ENCODE data around the gene TNPO2.

The TNPO2 gene

DNA sequence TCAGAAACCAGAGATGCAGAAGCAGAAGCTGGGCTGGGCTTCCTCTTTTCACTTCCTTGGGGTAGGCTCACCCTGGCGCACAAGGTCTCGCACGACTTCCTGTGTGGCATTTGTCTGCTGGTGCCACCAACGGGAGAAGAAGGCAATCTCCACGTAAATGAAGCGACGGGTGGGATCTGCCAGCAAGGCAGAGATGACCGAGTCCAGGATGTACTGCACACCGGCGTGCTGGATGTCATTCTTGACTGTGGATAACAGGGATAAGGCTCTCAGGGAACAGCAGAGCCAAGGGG lies 58.5 kb downstream of the TNPO2 start:
- Histone ChIP-seq H3K4me3 (no peak overlapping the region), H3K27ac (no peak overlapping the region)

GRCh38 chr19:12664406-12665280 lies 59.1 kb downstream of the TNPO2 start:
- peaks cover 15% of the 10 kb centered on the region; the same call in 1 of the 2 replicates for H3K36me3 ChIP-seq (ENCODE audit: insufficient read depth, low read length)
- TF ChIP-seq EZH2 (IDR thresholded peaks at IDR 0.05) (no peak), FOXP2 (optimal IDR thresholded peaks at IDR 0.05; ENCODE audit: control extremely low read depth, extremely low read length, insufficient read depth) (no peak), POLR2AphosphoS5 (IDR thresholded peaks at IDR 0.05; ENCODE audit: borderline replicate concordance, low read depth, low read length) (no peak)
- H3K9ac ChIP-seq (ENCODE audit: insufficient read length), result no peak overlapping the region
- H3K27ac ChIP-seq, result no peak overlapping the region
- no peak for DNase-seq (ENCODE audit: low read depth, low spot score)
- no peak overlapping the region for H3K4me3 ChIP-seq
- H3K9me3 ChIP-seq (ENCODE audit: low read depth, low read length), result no peaks in the 10 kb centered on the region

More for the DNA sequence above, 58.5 kb downstream of the TNPO2 start:
- TF ChIP-seq FOXP2 (optimal IDR thresholded peaks at IDR 0.05; ENCODE audit: control extremely low read depth, extremely low read length, insufficient read depth) (no peak), POLR2AphosphoS5 (IDR thresholded peaks at IDR 0.05; ENCODE audit: borderline replicate concordance, low read depth, low read length) (no peak), EZH2 (IDR thresholded peaks at IDR 0.05) (no peak)
- Histone ChIP-seq H3K36me3 (ENCODE audit: insufficient read depth, low read length) (peaks cover 15% of the 10 kb centered on the region; the same call in 1 of the 2 replicates), H3K9ac (ENCODE audit: insufficient read length) (no peak overlapping the region), H3K9me3 (ENCODE audit: low read depth, low read length) (no peaks in the 10 kb centered on the region)
- DNase-seq (ENCODE audit: low read depth, low spot score), result no peak

DNA sequence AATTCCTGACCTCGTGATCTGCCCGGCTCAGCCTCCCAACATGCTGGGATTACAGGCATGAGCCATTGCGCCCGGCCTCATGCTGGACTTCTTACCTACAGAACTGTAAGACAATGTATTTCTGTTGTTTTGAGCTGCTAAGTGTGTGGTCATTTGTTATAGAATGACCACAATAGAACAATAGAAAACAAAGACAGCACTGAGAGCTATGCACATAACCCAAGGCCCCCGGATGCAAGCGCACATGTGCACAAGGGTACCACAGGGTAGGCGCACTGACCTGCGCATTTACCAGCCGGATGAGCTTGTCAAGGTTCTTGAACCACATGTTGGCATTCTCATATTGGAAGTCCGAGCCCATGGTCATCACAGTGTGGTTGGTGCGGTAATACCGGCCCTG lies 62.8 kb downstream of the TNPO2 start:
- no peak overlapping the region for H3K9ac ChIP-seq (ENCODE audit: insufficient read length)
- peaks cover 18% of the 10 kb centered on the region; the same call in 1 of the 2 replicates for H3K36me3 ChIP-seq (ENCODE audit: insufficient read depth, low read length)
- no peaks in the 10 kb centered on the region for H3K9me3 ChIP-seq (ENCODE audit: low read depth, low read length)
- H3K27ac ChIP-seq, result no peak overlapping the region
- TF ChIP-seq FOXP2 (optimal IDR thresholded peaks at IDR 0.05; ENCODE audit: control extremely low read depth, extremely low read length, insufficient read depth), result no peak
- TF ChIP-seq EZH2 (IDR thresholded peaks at IDR 0.05), result no peak
- TF ChIP-seq POLR2AphosphoS5 (IDR thresholded peaks at IDR 0.05; ENCODE audit: borderline replicate concordance, low read depth, low read length), result no peak
- no peak overlapping the region for H3K4me3 ChIP-seq
- no peak for DNase-seq (ENCODE audit: low read depth, low spot score)

GRCh38 chr19:12657966-12658365 lies 65.8 kb downstream of the TNPO2 start:
- no peak for DNase-seq (ENCODE audit: low read depth, low spot score)
- TF ChIP-seq POLR2AphosphoS5 (IDR thresholded peaks at IDR 0.05; ENCODE audit: borderline replicate concordance, low read depth, low read length) (no peak), FOXP2 (optimal IDR thresholded peaks at IDR 0.05; ENCODE audit: control extremely low read depth, extremely low read length, insufficient read depth) (no peak), EZH2 (IDR thresholded peaks at IDR 0.05) (no peak)
- Histone ChIP-seq H3K9ac (ENCODE audit: insufficient read length) (no peak overlapping the region), H3K4me3 (no peak overlapping the region), H3K27ac (no peak overlapping the region), H3K9me3 (ENCODE audit: low read depth, low read length) (no peaks in the 10 kb centered on the region), H3K36me3 (ENCODE audit: insufficient read depth, low read length) (peaks cover 9% of the 10 kb centered on the region; the same call in 1 of the 2 replicates)

GRCh38 chr19:12656899-12657571 lies 66.7 kb downstream of the TNPO2 start:
- Histone ChIP-seq H3K4me3 (no peak overlapping the region), H3K9ac (ENCODE audit: insufficient read length) (no peak overlapping the region), H3K27ac (no peak overlapping the region), H3K36me3 (ENCODE audit: insufficient read depth, low read length) (peaks cover 9% of the 10 kb centered on the region; the same call in 1 of the 2 replicates), H3K9me3 (ENCODE audit: low read depth, low read length) (no peaks in the 10 kb centered on the region)
- no peak for TF ChIP-seq EZH2 (IDR thresholded peaks at IDR 0.05)
- no peak for TF ChIP-seq POLR2AphosphoS5 (IDR thresholded peaks at IDR 0.05; ENCODE audit: borderline replicate concordance, low read depth, low read length)
- no peak for TF ChIP-seq FOXP2 (optimal IDR thresholded peaks at IDR 0.05; ENCODE audit: control extremely low read depth, extremely low read length, insufficient read depth)
- no peak for DNase-seq (ENCODE audit: low read depth, low spot score)

DNA sequence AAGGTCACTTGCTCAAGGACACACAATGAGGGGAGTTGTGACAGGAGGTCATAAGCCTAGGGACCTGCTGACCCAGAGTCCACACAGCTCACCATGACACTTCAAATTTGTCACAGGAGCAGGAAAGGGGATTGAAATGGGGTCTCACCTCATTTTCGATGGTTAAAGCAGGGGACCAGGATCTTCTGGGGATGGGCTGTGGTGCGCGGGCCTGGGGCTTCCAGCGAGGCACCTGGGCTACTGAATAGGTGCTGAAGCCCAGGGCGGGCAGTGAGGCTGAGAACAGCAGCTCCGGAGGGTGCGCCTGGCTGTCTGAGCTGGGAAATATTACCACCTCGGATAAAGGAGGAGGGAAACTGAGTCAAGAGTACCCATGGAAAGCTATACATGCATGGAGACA lies 68.2 kb downstream of the TNPO2 start:
- DNase-seq (ENCODE audit: low read depth, low spot score), result no peak
- TF ChIP-seq POLR2AphosphoS5 (IDR thresholded peaks at IDR 0.05; ENCODE audit: borderline replicate concordance, low read depth, low read length) (no peak), FOXP2 (optimal IDR thresholded peaks at IDR 0.05; ENCODE audit: control extremely low read depth, extremely low read length, insufficient read depth) (no peak), EZH2 (IDR thresholded peaks at IDR 0.05) (no peak)
- Histone ChIP-seq H3K27ac (no peak overlapping the region), H3K9ac (ENCODE audit: insufficient read length) (no peak overlapping the region), H3K4me3 (no peak overlapping the region), H3K9me3 (ENCODE audit: low read depth, low read length) (no peaks in the 10 kb centered on the region), H3K36me3 (ENCODE audit: insufficient read depth, low read length) (peaks cover 3% of the 10 kb centered on the region; the same call in 1 of the 2 replicates)

DNA sequence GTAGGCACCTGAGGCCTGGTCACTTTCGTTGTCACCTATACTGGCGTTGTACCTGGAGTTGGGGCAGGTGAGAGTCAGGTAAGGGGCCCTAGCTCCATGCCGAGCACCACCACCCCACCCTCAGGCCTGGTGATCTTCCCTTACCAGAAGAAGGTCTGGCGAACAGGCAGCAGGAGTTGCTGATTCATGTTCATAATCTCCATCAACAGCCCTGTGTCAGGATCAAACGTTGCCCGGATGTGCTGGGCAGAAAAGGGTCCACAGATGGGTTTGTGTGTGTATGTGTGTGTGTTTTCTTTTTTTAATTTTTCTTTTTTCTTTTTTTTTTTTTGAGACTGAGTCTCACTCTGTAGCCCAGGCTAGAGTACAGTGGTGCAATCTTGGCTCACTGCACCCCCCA lies 71.5 kb downstream of the TNPO2 start:
- Histone ChIP-seq H3K4me3 (no peak overlapping the region), H3K36me3 (ENCODE audit: insufficient read depth, low read length) (no peaks in the 10 kb centered on the region; the same call in 1 of the 2 replicates), H3K9ac (ENCODE audit: insufficient read length) (no peak overlapping the region), H3K9me3 (ENCODE audit: low read depth, low read length) (no peaks in the 10 kb centered on the region), H3K27ac (no peak overlapping the region)
- DNase-seq (ENCODE audit: low read depth, low spot score), result no peak
- no peak for TF ChIP-seq FOXP2 (optimal IDR thresholded peaks at IDR 0.05; ENCODE audit: control extremely low read depth, extremely low read length, insufficient read depth)
- no peak for TF ChIP-seq POLR2AphosphoS5 (IDR thresholded peaks at IDR 0.05; ENCODE audit: borderline replicate concordance, low read depth, low read length)
- TF ChIP-seq EZH2 (IDR thresholded peaks at IDR 0.05), result no peak

GRCh38 chr19:12649941-12650340 lies 73.8 kb downstream of the TNPO2 start:
- H3K36me3 ChIP-seq (ENCODE audit: insufficient read depth, low read length), result no peaks in the 10 kb centered on the region
- H3K27ac ChIP-seq, result no peak overlapping the region
- DNase-seq (ENCODE audit: low read depth, low spot score), result no peak
- no peak overlapping the region for H3K9ac ChIP-seq (ENCODE audit: insufficient read length)
- H3K9me3 ChIP-seq (ENCODE audit: low read depth, low read length), result no peaks in the 10 kb centered on the region
- TF ChIP-seq FOXP2 (optimal IDR thresholded peaks at IDR 0.05; ENCODE audit: control extremely low read depth, extremely low read length, insufficient read depth), result no peak
- no peak for TF ChIP-seq POLR2AphosphoS5 (IDR thresholded peaks at IDR 0.05; ENCODE audit: borderline replicate concordance, low read depth, low read length)
- no peak for TF ChIP-seq EZH2 (IDR thresholded peaks at IDR 0.05)
- H3K4me3 ChIP-seq, result no peak overlapping the region

Data from SK-N-MC (cell line).